Measurements from ENCODE around the gene TTLL8. TPM values are rescaled to one million over a fixed set of nuclear protein-coding genes. Genes with fewer than 3 reads are reported as not detected.

The TTLL8 gene
- total and polyA plus RNA-seq, 2 experiments from 2014 or later: not detected

DNA sequence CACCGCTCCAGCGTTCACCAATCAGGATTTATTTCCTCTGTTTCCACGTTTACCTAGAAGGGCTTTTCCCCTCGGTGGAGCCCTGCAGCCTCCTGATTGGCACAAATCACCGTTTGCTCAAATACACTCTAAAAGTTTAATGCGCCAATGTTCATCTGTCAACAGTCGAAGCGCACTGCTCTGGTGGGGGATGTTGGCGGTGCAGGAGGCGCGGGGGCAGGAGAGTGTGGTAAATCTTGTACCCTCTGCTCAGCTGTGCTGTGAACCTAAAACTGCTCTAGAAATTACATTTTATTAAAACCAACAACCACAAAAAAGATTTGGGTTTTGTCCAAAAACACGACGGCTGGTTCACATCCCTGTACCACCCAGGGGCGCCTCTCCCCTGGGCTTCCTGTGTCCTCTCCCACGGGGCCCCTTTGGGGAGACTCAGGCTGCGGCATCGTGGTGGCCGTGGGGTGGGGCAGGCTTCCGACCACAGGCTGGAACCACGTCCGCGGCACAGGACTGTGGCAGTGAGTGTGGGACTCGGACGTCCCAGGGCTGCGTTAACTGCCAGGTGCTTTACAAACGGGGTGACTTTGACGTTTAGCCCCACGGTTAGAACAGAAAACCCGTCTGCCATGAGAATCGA lies 13.5 kb downstream of the TTLL8 start:
- Histone ChIP-seq H3K36me3 (replicated peaks; ENCODE audit: insufficient read depth, low read depth) (no peaks in the 10 kb centered on the region), H2AFZ (no peak overlapping the region), H3K27me3 (no peaks in the 10 kb centered on the region), H3K4me2 (no peak overlapping the region), H3K4me1 (ENCODE audit: insufficient read depth) (no peaks in the 10 kb centered on the region), H3K27ac (no peak overlapping the region), H3K79me2 (no peaks in the 10 kb centered on the region), H4K20me1 (ENCODE audit: insufficient read depth, poor library complexity, severe bottlenecking) (no peaks in the 10 kb centered on the region), H3K9me3 (ENCODE audit: low read depth) (no peaks in the 10 kb centered on the region), H3K9me2 (replicated peaks; ENCODE audit: insufficient read depth) (no peaks in the 10 kb centered on the region), H3K4me3 (no peak overlapping the region)
- no peak for DNase-seq (ENCODE audit: low spot score)
- TF ChIP-seq EZH2phosphoT487 (IDR thresholded peaks at IDR 0.05; ENCODE audit: low read depth, severe bottlenecking, unreplicated experiment) (no peak), EZH2 (IDR thresholded peaks at IDR 0.05; ENCODE audit: borderline replicate concordance) (no peak), CTCF (IDR thresholded peaks at IDR 0.05; ENCODE audit: poor library complexity) (no peak)
- 89% methylated on average over 30 of the region's 30 CpGs for WGBS (ENCODE audit: low lambda C conversion rate, missing lambda C conversion rate)

DNA sequence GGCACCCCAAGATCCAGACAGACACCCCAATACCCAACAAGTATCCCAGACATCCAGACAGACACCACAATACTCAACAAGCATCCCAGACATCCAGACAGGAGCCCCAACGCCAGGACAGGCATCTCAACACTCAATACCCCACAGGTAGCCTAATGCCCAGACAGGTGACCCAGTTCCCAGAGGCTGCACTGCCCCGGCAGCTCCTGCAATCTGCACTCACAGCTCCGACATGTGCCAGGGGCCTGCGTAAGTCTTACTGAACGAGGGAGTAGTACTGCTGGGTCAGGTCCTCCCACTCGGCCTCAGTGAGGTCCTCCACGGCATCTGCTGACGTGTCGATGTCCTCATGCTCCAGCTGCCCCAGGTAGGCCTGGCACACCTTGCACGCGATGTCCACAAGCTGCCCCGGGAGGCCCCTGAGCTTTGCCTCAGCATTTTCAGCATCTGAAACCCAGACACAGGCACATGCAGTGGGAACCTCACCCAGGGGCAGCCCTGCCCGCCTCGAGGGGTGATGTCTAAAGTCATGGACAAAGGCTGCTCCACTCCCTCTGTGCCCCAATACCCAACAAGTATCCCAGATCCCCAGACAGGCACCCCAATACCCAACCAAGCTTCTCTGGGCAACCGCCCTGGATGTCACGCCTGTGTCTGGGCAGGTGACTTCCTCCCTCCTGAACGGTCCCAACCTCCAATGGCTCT lies 16.6 kb downstream of the TTLL8 start:
- TF ChIP-seq CTCF (IDR thresholded peaks at IDR 0.05; ENCODE audit: poor library complexity) (no peak), EZH2 (IDR thresholded peaks at IDR 0.05; ENCODE audit: borderline replicate concordance) (no peak), EZH2phosphoT487 (IDR thresholded peaks at IDR 0.05; ENCODE audit: low read depth, severe bottlenecking, unreplicated experiment) (no peak)
- Histone ChIP-seq H3K79me2 (no peaks in the 10 kb centered on the region), H3K4me2 (no peak overlapping the region), H3K27ac (no peak overlapping the region), H3K9me2 (replicated peaks; ENCODE audit: insufficient read depth) (no peaks in the 10 kb centered on the region), H3K4me1 (ENCODE audit: insufficient read depth) (no peaks in the 10 kb centered on the region), H4K20me1 (ENCODE audit: insufficient read depth, poor library complexity, severe bottlenecking) (no peaks in the 10 kb centered on the region), H3K4me3 (no peak overlapping the region), H2AFZ (no peak overlapping the region), H3K9me3 (ENCODE audit: low read depth) (peaks cover 7% of the 10 kb centered on the region), H3K36me3 (replicated peaks; ENCODE audit: insufficient read depth, low read depth) (no peaks in the 10 kb centered on the region), H3K27me3 (no peaks in the 10 kb centered on the region)
- WGBS (ENCODE audit: low lambda C conversion rate, missing lambda C conversion rate): 89% methylated on average over 17 of the region's 17 CpGs
- DNase-seq (ENCODE audit: low spot score): no peak

- H3K4me2 ChIP-seq: no peak overlapping the region
- TF ChIP-seq EZH2 (IDR thresholded peaks at IDR 0.05; ENCODE audit: borderline replicate concordance) (no peak), CTCF (IDR thresholded peaks at IDR 0.05; ENCODE audit: poor library complexity) (no peak), EZH2phosphoT487 (IDR thresholded peaks at IDR 0.05; ENCODE audit: low read depth, severe bottlenecking, unreplicated experiment) (no peak)
- 93% methylated on average over 7 of the region's 7 CpGs for WGBS (ENCODE audit: low lambda C conversion rate, missing lambda C conversion rate)
- no peak for DNase-seq (ENCODE audit: low spot score)
- H3K9me2 ChIP-seq (replicated peaks; ENCODE audit: insufficient read depth): no peaks in the 10 kb centered on the region
- H3K79me2 ChIP-seq: no peaks in the 10 kb centered on the region
- no peaks in the 10 kb centered on the region for H3K27me3 ChIP-seq
- H3K36me3 ChIP-seq (replicated peaks; ENCODE audit: insufficient read depth, low read depth): no peaks in the 10 kb centered on the region
- H3K9me3 ChIP-seq (ENCODE audit: low read depth): peaks cover 7% of the 10 kb centered on the region
- H4K20me1 ChIP-seq (ENCODE audit: insufficient read depth, poor library complexity, severe bottlenecking): no peaks in the 10 kb centered on the region
- H3K4me3 ChIP-seq: no peak overlapping the region
- H3K4me1 ChIP-seq (ENCODE audit: insufficient read depth): no peaks in the 10 kb centered on the region
- H2AFZ ChIP-seq: no peak overlapping the region
- no peak overlapping the region for H3K27ac ChIP-seq
Measured at GRCh38 chr22:50040717-50041116, 17.4 kb downstream of the TTLL8 start.
